Smooth muscle cell of the coronary artery (primary cell): Measurements from ENCODE around the gene CYP19A1. TPM values are rescaled to one million over a fixed set of nuclear protein-coding genes. Genes with fewer than 3 reads are reported as not detected.

Experiments
- total RNA-seq: library from RNA; depleted of rRNA; stranded (reverse); fragments of >200 nt; gene quantifications from 2 replicates; pipeline ENCODE4 v1.2.3, GENCODE V29; 2014; ENCODE audit warnings: low replicate concordance

Gene CYP19A1
- 0.30 and 28.5 TPM in 2 replicates for total RNA-seq

GRCh38 chr15:51338496-51338895, at the start of gene CYP19A1:
Gene CYP19A1 (minus strand): TSS chr15:51338596. CDS start chr15:51242912, 95,684 bp downstream.

DNA sequence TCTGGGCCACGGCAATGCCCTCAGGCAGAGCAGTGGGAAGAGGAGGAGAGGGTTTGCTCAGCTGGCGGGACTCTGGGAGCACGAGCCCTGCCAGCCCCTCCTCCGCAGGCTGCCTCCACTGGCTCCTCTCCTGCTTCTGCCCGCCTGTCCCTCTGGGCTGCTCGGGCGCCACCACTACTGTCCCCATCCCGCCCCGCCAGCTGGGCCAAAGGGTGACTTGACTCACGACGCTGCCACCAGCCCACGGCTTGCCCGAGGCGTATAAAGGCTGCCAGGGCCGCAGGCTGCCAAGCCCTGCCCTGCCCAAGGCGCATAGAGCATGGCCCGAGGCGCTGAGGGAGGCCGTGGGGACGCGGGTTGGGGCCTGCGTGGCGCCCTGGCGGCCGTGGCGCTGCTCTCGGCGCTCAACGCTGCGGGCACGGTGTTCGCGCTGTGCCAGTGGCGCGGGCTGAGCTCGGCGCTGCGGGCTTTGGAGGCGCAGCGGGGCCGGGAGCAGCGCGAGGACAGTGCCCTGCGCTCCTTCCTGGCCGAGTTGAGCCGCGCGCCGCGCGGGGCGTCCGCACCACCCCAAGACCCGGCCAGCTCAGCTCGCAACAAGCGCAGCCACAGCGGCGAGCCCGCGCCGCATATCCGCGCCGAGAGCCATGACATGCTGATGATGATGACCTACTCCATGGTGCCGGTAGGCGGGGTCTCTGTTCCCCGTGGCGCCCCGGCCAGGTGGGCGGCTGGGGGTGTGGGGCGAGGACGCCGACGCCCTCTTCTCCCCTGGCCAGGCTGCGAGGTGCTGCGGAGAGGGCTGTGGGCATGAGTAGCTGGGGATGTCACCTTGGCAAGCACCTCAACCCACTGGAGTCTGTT, 3.2 kb upstream of the CYP19A1 start, which contains the start of gene GLDN:
GLDN (plus strand) TSS at position 290 of the 861 bp plus-strand sequence; CDS start at position 320, 30 bp downstream.

Other genes with a start within 250 kb of the CYP19A1 start
- 10.2 and 16.5 TPM in 2 replicates for gene TNFAIP8L3, start 243.7 kb downstream of the CYP19A1 start, total RNA-seq
- gene GLDN, start 3.1 kb upstream of the CYP19A1 start, total RNA-seq = 1.7 and 16.6 TPM in 2 replicates